Measurements from ENCODE around the gene C1orf146. TPM values are rescaled to one million over a fixed set of nuclear protein-coding genes. Genes with fewer than 3 reads are reported as not detected.
"Not testable (repeated sequence)": the region's sequence is repeated elsewhere in the genome, so short reads cannot be mapped to it uniquely, and the experiment has no call there.

Gene C1orf146, protein sequence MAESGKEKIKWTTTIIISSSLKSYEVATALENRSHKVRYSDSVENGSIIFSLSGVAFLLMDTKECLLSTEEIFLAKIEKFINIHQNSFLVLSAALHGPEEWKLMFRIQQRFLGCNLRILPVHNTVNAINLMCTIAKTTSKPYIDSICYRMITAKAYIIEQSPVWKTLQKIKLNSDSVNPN
- total RNA-seq: not detected
- long read RNA-seq: 0 reads

DNA sequence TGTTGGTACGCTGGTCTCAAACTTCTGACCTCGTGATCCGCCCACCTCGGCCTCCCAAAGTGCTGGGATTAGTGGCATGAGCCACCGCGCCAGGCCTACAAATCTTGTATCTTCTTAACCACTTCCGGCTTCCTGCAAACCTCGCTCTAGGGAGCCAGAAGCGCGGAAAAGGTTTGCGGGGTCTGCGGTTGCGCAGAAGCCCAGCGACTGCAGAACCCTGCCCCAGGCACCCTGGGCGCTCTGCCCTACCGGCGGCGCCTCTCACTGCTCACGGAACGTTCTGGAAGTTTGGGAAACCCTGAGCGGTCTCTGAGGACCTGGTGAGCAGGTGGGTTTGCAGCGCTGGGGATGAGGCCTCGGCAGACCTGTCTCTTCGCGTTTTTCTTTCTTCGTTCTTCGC is at the start of gene C1orf146:
Gene C1orf146 (plus strand): TSS at position 195 of the 400 bp plus-strand sequence. CDS start 13,506 bp downstream, outside the sequence.
- DNase-seq (no peak), ATAC-seq (no peak)
- intact Hi-C loops (cut with DNase I): no loop called here

DNA sequence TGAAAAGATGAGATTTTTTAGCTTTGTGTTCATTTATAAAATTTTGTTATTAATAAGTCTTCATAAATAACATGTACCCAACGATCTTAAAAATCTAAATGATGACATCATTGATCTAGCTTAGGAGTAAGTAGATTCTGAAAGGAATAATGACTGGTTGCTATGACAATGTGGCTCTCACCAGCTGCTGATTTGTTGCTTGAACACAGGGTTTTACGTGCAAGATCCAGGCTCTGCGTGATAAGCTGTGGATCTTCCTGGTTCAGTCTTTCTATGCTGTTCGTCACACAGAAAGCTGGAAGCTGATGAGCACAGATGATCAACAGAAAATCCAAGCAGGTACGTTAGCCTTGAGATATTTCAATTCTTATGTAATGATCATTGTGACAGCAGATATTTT is 49.1 kb upstream of the C1orf146 start:
- ATAC-seq (no peak), DNase-seq (no peak)
- intact Hi-C loops (cut with DNase I): no loop called here

DNA sequence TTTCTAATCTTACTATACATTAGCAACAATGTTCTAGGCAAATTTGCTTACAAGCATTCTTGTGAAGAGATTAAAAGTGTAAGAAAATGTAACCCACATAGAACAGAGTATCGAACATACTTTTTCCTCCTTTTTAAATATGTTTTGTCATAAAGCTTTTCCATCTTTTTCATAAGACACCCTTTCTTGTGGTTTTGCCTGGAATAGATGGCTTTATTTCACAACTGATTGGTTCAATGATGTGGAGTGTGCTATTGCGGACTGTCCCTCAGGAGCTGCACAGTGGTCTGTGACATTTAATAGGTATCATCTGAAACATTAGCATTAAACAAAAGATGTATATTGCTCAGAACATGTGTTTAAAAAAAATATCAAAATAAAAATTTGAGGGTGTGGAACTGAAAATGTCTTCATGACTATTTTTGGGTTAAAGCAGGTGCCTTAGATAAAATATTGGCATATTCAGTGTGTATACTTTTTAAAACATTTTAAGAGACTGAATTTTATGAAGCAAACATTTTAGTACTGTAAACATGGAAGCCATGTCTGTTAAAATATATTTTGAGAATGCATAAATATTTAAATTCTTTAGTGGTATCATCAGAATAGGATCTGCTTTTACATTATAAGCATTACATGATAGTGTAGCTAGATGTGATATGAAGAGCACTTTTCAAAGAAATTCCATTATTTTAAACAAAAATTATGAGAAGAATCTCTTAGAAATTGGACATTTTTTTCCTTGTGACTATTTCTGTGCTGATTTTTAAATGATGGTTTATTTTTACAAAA is 48.3 kb upstream of the C1orf146 start:
- ATAC-seq: no peak

DNA sequence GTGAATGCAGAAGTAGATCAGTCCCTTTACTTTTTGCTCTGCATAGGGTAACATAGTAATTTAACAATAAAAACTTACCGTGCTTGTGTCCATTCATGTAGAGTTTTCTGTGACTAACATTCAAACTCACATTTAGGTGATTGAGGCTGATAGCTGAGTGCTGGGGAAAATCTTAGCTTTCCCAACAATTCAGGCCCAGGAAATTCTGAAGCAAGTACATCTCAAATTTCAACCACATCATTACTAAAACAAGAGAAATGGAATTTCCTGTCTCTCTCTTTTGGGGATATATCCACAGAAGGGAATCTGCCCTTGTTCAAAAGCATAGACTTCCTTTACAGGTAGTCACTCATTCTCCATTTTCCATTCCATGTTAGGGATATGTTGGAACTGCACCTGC is 33.1 kb upstream of the C1orf146 start:
- ATAC-seq (no peak), DNase-seq (no peak)
- intact Hi-C loops (cut with DNase I): no loop called here

More for the DNA sequence above, 48.3 kb upstream of the C1orf146 start:
- no peak for DNase-seq
- intact Hi-C loops (cut with DNase I): no loop called here

DNA sequence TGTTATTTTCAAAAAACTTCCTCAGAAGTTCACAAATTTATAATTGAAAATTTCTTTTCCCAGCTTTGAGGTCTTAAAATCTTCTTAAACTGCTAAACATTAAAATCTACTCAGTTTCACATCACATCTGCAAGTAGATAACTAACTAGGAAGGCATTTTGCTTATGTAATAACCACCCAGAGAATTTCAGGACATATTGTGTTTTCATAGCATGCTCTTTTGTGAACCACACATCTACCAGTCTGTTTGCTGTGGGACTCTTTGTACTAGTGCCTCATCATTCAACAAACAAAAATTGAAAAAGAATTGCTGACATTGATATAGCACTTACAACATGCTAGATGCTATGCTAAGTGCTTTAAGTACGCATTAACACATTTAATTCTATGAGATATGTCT is 31.6 kb upstream of the C1orf146 start:
- ATAC-seq (no peak), DNase-seq (no peak)
- intact Hi-C loops (cut with DNase I): no loop called here

DNA sequence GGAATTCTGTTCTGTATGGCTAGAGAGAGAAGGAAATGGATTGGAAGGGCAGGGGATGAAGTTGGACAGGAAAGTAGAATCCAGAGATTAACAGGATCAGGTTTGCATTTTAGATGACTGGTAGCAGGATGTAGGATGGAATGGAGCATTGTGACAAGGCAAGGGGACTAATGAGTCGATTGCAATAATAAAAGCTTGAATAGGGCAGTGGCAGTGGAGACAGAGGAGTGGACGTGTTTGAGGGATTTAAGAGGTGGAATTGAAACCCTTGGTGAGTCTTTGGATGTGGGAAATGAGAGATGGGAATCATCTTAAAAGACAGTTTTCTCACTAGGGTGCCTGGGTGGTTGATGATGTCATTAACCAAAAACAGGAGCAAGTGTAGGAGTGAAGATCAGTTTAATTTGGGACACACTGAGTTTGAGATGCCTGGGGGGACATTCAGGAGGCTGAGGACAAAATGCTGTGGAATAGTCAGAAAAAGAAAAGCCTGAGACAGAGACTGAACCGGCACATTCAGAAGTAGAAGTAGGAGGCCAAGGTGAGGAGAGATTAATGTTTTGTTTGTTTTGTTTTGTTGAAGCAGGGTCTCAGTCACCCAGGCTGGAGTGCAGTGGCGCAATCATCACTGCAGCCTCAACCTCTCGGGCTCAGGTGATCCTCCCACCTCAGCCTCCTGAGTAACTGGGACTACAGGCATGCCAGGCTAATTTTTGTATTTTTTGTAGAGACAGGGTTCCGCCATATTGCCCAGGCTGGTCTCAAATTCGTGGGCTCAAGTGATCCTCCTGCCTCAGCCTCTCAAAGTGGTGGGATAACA is 29.1 kb upstream of the C1orf146 start:
- DNase-seq (no peak), ATAC-seq (no peak)
- intact Hi-C loops (cut with DNase I): no loop called here

DNA sequence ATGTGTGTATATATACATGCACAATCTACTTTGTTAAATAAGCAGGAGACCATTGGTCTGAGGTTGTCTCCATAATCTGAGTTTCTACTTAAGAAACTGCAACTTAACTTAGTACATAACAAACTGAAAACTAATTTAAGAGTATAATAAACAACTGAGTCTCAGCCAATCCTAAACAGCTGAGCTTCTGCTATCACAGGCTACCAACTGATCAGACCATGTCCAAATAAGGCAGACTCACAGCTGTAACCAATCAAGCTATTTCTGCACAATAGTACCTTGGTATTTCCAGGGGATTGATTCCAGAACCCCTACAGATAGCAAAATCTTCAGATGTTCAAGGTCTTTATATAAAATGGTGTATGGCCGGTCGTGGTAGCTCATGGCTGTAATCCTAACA is 26.0 kb upstream of the C1orf146 start:
- DNase-seq (no peak), ATAC-seq (no peak)
- intact Hi-C loops (cut with DNase I): no loop called here

DNA sequence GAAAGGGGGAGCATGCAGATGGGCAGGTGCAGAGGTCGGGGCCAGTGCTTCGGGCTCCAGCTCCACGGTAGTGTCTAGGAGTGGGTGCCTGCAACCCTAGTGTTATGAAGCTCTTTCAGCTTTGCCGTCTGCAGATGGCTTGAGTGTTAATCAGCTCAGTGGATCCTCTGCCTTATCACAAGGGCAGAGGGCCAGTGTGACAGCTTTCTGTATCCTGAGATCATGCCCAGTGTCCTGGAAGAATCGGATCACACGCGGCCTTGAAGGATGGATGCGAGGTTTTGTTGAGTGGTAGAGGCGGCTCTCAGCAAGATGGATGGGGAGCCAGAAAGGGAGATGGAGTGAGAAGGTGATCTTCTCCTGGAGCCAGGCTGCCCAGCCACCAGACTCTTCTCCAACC is 25.5 kb upstream of the C1orf146 start:
- ATAC-seq (no peak), DNase-seq (no peak)
- intact Hi-C loops (cut with DNase I): no loop called here

DNA sequence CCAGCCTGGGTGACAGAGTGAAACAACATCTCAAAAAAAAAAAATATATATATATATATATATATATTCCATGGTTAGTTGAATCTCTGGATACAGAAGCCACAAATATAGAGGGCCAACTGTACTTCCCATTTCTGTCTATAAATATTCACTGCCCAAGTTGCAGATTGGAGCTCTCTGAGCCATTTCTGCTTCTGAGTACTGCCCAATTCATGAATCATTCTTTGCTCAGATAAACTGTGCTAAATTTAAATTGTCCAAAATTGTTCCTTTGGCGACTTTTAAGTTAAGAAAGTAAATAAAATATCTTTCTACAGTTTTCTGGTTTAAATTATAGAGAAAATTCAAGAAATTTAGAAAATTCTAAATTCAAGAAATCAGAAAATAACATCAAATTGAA is 23.2 kb upstream of the C1orf146 start:
- DNase-seq (no peak), ATAC-seq (no peak)
- intact Hi-C loops (cut with DNase I): no loop called here

DNA sequence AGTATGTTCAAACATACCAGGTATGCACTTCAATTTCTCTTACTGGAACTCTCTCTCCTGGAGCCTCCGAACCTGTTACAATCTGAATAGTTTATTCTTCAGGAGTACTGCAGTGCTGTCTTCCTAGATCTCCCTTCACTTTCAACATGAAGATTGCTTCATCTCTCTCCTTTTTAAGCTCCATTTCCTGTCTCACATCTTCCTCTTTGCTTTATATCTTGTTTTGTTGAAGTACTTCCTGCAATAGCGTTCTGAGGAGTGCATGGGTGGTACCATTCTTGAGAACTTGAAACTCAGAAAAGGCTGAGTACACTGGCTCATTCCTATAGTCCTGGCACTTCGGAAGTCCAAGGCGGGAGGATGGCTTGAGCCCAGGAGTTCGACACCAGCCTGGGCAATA is 15.7 kb upstream of the C1orf146 start:
- DNase-seq (no peak), ATAC-seq (no peak)
- intact Hi-C loops (cut with DNase I): no loop called here

DNA sequence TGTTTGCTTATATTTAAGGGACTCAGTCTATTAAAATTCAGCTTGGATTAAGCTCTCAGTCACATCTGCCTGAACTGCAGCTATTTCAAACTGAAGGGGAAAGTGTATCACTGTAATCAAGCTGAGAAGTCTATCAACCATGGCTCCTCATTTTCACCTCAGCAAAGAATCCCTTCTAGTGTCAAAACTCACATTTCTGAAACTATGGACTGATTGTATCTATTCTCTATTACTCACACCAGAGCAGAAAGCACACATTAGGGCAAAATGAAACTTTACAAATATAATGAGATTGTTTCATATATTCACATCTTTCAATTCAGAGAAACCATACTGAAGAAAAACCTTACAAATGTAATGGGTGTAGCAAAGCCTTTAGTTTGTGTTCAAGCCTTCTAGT is 14.6 kb upstream of the C1orf146 start:
- no peak for ATAC-seq
- intact Hi-C loops (cut with DNase I): no loop called here
- no peak for DNase-seq

DNA sequence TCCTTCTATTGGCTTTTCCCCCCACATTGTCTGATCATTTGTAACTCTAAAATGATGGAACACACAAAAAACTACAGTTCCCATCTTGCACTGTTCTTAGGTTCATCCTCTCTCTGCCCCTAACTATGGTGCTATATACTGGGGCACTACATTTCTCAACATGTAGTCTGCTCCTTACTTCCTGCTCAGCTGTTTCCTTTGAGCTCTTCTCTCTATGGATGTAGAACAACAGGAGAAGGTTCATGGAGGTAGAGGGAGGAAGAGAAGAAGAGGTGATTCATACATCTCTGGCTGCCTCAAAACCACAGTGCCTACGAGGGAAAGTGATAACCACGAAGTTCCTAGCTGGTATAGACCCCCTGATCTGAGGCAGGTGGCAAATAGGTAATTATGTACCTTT is 7.0 kb upstream of the C1orf146 start:
- ATAC-seq: no peak
- no peak for DNase-seq
- intact Hi-C loops (cut with DNase I): no loop called here

DNA sequence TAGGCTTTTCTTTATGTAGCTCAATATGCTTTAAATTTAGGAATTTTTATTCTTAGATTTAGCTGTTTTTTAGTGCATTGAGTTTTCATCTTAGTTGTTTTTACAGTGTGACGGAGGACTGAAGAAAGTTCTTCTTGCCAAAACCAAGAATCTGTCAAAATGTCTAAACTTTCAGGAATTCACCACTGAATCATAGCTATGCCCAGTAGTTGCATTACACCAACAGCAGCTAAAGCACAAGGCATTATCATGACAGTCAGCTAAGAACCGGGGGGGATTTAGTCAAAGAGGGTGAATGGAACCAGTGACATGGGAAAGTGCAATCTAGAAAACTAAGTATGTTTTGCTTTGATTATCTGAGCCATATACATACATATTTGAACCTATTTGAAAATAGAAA is 6.5 kb upstream of the C1orf146 start:
- ATAC-seq (peak in 1 of 2 donors; percentile 59), DNase-seq (no peak)
- intact Hi-C loops (cut with DNase I): no loop called here

DNA sequence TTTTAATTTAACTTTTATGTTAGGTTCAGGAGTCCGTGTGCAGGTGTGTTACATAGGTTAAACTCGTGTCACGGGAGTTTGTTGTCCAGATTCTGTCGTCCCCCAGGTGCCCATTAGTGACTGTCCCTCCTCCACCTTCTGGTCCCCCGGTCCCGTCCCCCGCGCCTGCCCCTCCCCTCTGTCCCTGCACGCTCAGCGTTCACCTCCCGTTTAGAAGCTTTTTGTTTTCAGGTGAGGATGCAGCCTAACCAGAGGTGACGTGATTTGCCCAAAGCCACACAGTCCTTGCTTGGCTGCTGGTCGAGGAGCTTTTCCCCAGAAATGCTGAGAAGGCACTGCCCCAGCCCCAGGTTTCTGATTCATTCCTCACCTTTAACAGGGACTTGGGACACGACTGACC is 844 bp downstream of the C1orf146 start:
- ATAC-seq (no peak), DNase-seq (no peak)
- intact Hi-C loops (cut with DNase I): no loop called here

DNA sequence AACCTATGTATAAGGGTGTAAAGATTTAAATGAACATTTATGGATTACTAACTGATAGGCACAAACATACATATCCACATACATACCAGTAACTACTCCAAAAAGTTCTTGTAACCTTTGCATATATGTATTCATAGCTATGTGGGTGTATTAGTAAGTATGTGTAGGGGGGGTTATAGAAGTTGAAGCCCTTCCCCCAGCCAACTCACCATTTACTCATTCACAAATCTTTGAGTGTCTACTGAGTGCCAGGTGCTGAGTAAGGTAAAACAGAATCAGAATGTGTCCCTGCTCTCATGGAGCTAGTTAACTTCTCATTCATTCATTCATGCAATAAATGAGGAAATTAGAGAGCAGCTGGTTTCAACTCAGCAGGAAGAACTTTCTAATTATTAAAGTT is 1.3 kb downstream of the C1orf146 start:
- intact Hi-C loops (cut with DNase I): no loop called here
- ATAC-seq (no peak), DNase-seq (no peak)

DNA sequence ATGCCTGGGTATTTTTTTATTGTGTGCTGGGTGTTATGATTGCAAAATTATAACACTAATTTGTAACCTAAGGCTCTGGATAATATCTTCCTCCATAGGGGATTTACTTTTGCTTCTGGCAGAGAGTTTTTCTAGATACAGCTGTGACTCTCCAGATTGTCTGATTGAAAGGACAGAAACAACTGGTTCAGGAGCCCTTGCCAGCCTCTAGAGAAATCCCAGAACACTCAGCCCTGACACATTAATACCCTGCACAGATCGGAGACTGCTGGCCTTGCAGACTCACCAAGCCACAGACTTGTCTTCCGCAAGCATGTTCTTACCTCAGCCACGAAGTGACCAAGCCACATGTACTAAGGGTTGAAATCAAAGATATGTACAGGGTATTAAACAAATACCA is 10.7 kb downstream of the C1orf146 start:
- DNase-seq (no peak), ATAC-seq (no peak)
- intact Hi-C loops (cut with DNase I): no loop called here

DNA sequence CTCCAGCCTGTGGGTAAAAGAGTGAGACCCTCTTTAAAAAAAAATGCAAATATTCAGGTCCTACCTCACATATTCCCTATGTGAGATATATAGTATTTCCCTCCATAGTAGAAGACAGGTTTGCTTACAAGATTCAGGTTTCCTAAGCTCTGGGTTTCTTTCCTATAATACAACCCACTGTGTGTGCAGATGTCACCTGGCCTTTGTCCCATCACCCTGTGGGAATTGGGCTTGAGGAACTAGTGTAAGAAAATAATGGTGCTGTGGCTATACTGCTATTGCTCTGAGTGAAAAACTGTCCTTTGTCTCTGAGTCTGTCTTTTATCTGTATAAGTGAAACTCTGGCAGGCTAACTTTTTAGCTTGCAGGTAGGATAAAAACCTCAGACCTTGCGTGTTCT is 13.0 kb downstream of the C1orf146 start:
- intact Hi-C loops (cut with DNase I): no loop called here
- no peak for ATAC-seq

DNA sequence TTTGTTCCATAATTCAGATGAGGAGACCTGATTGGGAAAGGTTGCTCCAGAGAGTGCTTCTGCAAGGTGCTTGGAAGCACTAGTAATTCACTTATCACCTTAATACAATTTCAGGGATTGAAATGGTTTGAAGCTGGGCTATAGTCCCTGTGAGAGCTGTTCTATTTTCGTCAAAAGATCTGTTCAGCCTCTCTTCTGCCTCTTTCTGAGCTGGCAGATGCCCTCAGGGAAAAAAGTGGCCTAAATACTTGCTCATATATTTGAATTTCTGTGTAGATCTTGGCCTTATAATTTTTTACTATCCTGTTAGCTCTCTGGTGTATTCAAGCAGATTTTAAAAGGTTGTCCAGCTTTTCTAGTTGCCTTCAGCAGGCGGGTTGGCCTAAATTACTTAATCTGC is 22.3 kb downstream of the C1orf146 start:
- intact Hi-C loops (cut with DNase I): no loop called here
- DNase-seq (no peak), ATAC-seq (no peak)

More for the DNA sequence above, 13.0 kb downstream of the C1orf146 start:
- no peak for DNase-seq

DNA sequence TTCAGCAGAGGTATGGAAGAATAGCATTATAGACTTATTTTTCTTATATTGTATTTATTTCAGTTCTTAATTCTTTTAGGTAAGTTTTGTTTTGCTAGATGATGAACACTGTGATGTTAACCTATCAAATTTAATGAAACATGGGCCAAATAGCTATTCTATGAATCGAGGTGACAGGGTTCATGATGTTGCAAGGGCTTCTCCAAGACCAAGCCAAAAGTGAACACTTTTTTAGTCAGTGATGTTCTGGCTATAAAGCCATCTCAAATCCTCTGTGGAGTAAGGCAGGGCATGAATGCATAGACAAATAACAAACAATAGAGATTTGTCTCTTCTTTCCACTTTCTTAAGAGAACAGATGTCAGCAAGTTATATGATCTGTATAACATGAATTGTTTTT is 26.7 kb downstream of the C1orf146 start:
- intact Hi-C loops (cut with DNase I): no loop called here
- no peak for ATAC-seq

DNA sequence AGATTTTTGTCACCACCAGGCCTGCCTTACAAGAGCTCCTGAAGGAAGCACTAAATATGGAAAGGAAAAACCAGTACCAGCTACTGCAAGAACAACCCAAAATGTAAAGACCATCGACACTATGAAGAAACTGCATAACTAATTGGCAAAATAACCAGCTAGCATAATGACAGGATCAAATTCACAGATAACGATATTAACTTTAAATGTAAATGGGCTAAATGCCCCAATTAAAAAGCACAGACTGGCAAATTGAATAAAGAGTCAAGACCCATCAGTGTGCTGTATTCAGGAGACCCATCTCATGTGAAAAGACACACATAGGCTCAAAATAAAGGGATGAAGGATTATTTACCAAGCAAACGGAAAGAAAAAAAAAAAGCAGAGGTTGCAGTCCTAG is 37.0 kb downstream of the C1orf146 start:
- intact Hi-C loops (cut with DNase I); ATAC-seq: not testable (repeated sequence)

More for the DNA sequence above, 26.7 kb downstream of the C1orf146 start:
- no peak for DNase-seq

More for the DNA sequence above, 37.0 kb downstream of the C1orf146 start:
- DNase-seq: not testable (repeated sequence)
